Esophagus (tissue), 2 donors: Measurements from ENCODE around the gene PUM1. TPM values are rescaled to one million over a fixed set of nuclear protein-coding genes. Genes with fewer than 3 reads are reported as not detected.
"Not testable (repeated sequence)": the region's sequence is repeated elsewhere in the genome, so short reads cannot be mapped to it uniquely, and the experiment has no call there.

Experiments used
- H3K27ac ChIP-seq, 2 donors: one replicate each; pipeline ENCODE4 v1.5.1; 2013; ENCODE audit warnings: low read depth in 2 of 2, mild to moderate bottlenecking in 2 of 2, inconsistent platforms in 1 of 2, low read length in 1 of 2, moderate library complexity in 1 of 2
- H3K27me3 ChIP-seq, 2 donors: one replicate each; pipeline ENCODE4 v1.6.1; 2013; ENCODE audit warnings: low read length in 2 of 2, control low read depth in 1 of 2, mild to moderate bottlenecking in 1 of 2; ENCODE audit not compliant: insufficient read depth in 2 of 2, control insufficient read depth in 1 of 2
- H3K36me3 ChIP-seq, 2 donors: one replicate each; pipeline ENCODE4 v1.6.1; 2013; ENCODE audit warnings: low read length in 1 of 2; ENCODE audit not compliant: control insufficient read depth in 2 of 2, insufficient read depth in 2 of 2
- H3K4me1 ChIP-seq, 2 donors: one replicate each; pipeline ENCODE4 v1.6.1; 2013; ENCODE audit warnings: low read length in 1 of 2; ENCODE audit not compliant: control insufficient read depth in 2 of 2, insufficient read depth in 2 of 2
- H3K4me3 ChIP-seq, 2 donors: one replicate each; pipeline ENCODE4 v1.5.1; 2013; ENCODE audit warnings: low read length in 2 of 2, mild to moderate bottlenecking in 2 of 2, low read depth in 1 of 2, moderate library complexity in 1 of 2
- H3K9me3 ChIP-seq, 2 donors: one replicate each; pipeline ENCODE4 v1.6.1; 2013; ENCODE audit warnings: mild to moderate bottlenecking in 2 of 2, low read depth in 1 of 2, low read length in 1 of 2, moderate library complexity in 1 of 2; ENCODE audit not compliant: control insufficient read depth in 2 of 2, insufficient read depth in 1 of 2
- WGBS, 2 donors: extraction: QIAGEN DNeasy Blood & Tissue Kit; methylation state at CpG; one replicate each; pipeline ENCODE4 v1.1.7; 2013; 5-methylcytosine and 5-hydroxymethylcytosine counted together
- polyA plus RNA-seq, 2 donors: library from polyadenylated mRNA; stranded (reverse); fragments of 200-250 nt; gene quantifications; one replicate each; pipeline ENCODE4 v1.2.3, GENCODE V29; 2013
- donor health status: healthy with polysubstance abuse.
- donor health status: Bipolar disorder and iron deficiency.

PUM1 gene
- polyA plus RNA-seq, 2 donors = 15.7 to 16.4 TPM

GRCh38 chr1:31052613-31053012, 12.9 kb downstream of the PUM1 start:
- not testable (repeated sequence) for H3K27me3 ChIP-seq, H3K4me1 ChIP-seq, H3K27ac ChIP-seq, H3K9me3 ChIP-seq, H3K36me3 ChIP-seq, H3K4me3 ChIP-seq
- 73 to 80% methylated on average over 14 of the region's 14 CpGs for WGBS, 2 donors

- WGBS, 2 donors = 67 to 71% methylated on average over 1 of the region's 1 CpG
- Histone ChIP-seq H3K27me3 (no peaks in the 10 kb centered on the region), H3K4me1 (peaks cover 0 to 3% of the 10 kb centered on the region in 2 donors)
Measured at GRCh38 chr1:31051611-31052010, 13.9 kb downstream of the PUM1 start.

GRCh38 chr1:31047507-31047906, 18.0 kb downstream of the PUM1 start:
- not testable (repeated sequence) for H3K36me3 ChIP-seq, H3K9me3 ChIP-seq, H3K4me1 ChIP-seq, H3K27ac ChIP-seq, H3K4me3 ChIP-seq, H3K27me3 ChIP-seq
- 46 to 72% methylated on average over 5 of the region's 5 CpGs for WGBS, 2 donors

More at GRCh38 chr1:31051611-31052010, 13.9 kb downstream of the PUM1 start:
- H3K4me3 ChIP-seq = no peak overlapping the region
- H3K27ac ChIP-seq = no peak overlapping the region
- H3K9me3 ChIP-seq = peaks cover 0 to 2% of the 10 kb centered on the region in 2 donors
- H3K36me3 ChIP-seq = peaks cover 3% of the 10 kb centered on the region in 2 donors

GRCh38 chr1:31043631-31044030, 21.9 kb downstream of the PUM1 start:
- peaks cover 0 to 3% of the 10 kb centered on the region in 2 donors for H3K4me1 ChIP-seq

GRCh38 chr1:31042656-31043055, 22.9 kb downstream of the PUM1 start:
- Histone ChIP-seq H3K4me1 (peaks cover 0 to 3% of the 10 kb centered on the region in 2 donors), H3K4me3 (no peak overlapping the region), H3K9me3 (peaks cover 0 to 2% of the 10 kb centered on the region in 2 donors), H3K36me3 (peaks cover 1 to 3% of the 10 kb centered on the region in 2 donors), H3K27me3 (no peaks in the 10 kb centered on the region), H3K27ac (no peak overlapping the region)
- 76 to 82% methylated on average over 6 of the region's 6 CpGs for WGBS, 2 donors

More at GRCh38 chr1:31043631-31044030, 21.9 kb downstream of the PUM1 start:
- Histone ChIP-seq H3K27me3 (no peaks in the 10 kb centered on the region), H3K9me3 (peaks cover 0 to 2% of the 10 kb centered on the region in 2 donors), H3K27ac (no peak overlapping the region), H3K4me3 (no peak overlapping the region), H3K36me3 (peaks cover 1 to 3% of the 10 kb centered on the region in 2 donors)
- 67 to 70% methylated on average over 2 of the region's 2 CpGs for WGBS, 2 donors

- Histone ChIP-seq H3K27me3 (no peaks in the 10 kb centered on the region), H3K4me1 (no peaks in the 10 kb centered on the region), H3K36me3 (peaks cover 1 to 3% of the 10 kb centered on the region in 2 donors), H3K4me3 (no peak overlapping the region), H3K9me3 (no peaks in the 10 kb centered on the region), H3K27ac (no peak overlapping the region)
Measured at GRCh38 chr1:31041529-31041928, 24.0 kb downstream of the PUM1 start.

GRCh38 chr1:31040038-31040437, 25.5 kb downstream of the PUM1 start:
- WGBS, 2 donors = 57 to 62% methylated on average over 3 of the region's 3 CpGs
- Histone ChIP-seq H3K4me3 (no peak overlapping the region), H3K36me3 (peaks cover 1 to 3% of the 10 kb centered on the region in 2 donors), H3K27me3 (no peaks in the 10 kb centered on the region), H3K27ac (no peak overlapping the region), H3K4me1 (peaks cover 0 to 3% of the 10 kb centered on the region in 2 donors), H3K9me3 (no peaks in the 10 kb centered on the region)

- H3K4me3 ChIP-seq, H3K36me3 ChIP-seq, H3K27me3 ChIP-seq, H3K9me3 ChIP-seq, H3K27ac ChIP-seq, H3K4me1 ChIP-seq: not testable (repeated sequence)
- 63 to 73% methylated on average over 5 of the region's 5 CpGs for WGBS, 2 donors
Measured at GRCh38 chr1:31038935-31039334, 26.6 kb downstream of the PUM1 start.

GRCh38 chr1:31038360-31038759, 27.2 kb downstream of the PUM1 start:
- no peaks in the 10 kb centered on the region for H3K27me3 ChIP-seq
- H3K4me3 ChIP-seq = no peak overlapping the region
- no peak overlapping the region for H3K27ac ChIP-seq
- WGBS, 2 donors = 75 to 76% methylated on average over 5 of the region's 5 CpGs
- H3K36me3 ChIP-seq = peaks cover 1 to 3% of the 10 kb centered on the region in 2 donors
- H3K9me3 ChIP-seq = no peaks in the 10 kb centered on the region
- peaks cover 0 to 3% of the 10 kb centered on the region in 2 donors for H3K4me1 ChIP-seq

- Histone ChIP-seq H3K36me3 (peaks cover 1 to 3% of the 10 kb centered on the region in 2 donors), H3K9me3 (no peaks in the 10 kb centered on the region), H3K27ac (no peak overlapping the region), H3K27me3 (no peaks in the 10 kb centered on the region), H3K4me3 (no peak overlapping the region), H3K4me1 (peaks cover 0 to 7% of the 10 kb centered on the region in 2 donors)
- WGBS, 2 donors = 86 to 87% methylated on average over 8 of the region's 8 CpGs
Measured at GRCh38 chr1:31036749-31037500, 28.6 kb downstream of the PUM1 start.
